Activated T-cell treated with anti-CD3 and anti-CD28 coated beads, Interleukin-2, amount 50 U/mL, for 24 hours (primary cell): ENCODE results near the gene ANKLE2.
"Not testable (repeated sequence)": the region's sequence is repeated elsewhere in the genome, so short reads cannot be mapped to it uniquely, and the experiment has no call there.

Experiments used
- DNase-seq: peaks from one replicate; pipeline ENCODE4 v3.0.0-alpha.2; 2020
- H3K27ac Mint-ChIP-seq: 2 replicates; pipeline ENCODE4 v1.8.0; 2020; ENCODE audit warnings: mild to moderate bottlenecking, mixed read lengths
- H3K27me3 Mint-ChIP-seq: 2 replicates; pipeline ENCODE4 v1.8.0; 2020; ENCODE audit warnings: mixed read lengths
- H3K36me3 Mint-ChIP-seq: 2 replicates; pipeline ENCODE4 v1.8.0; 2020; ENCODE audit warnings: low read depth, mixed read lengths
- H3K4me1 Mint-ChIP-seq: 2 replicates; pipeline ENCODE4 v1.8.0; 2020; ENCODE audit warnings: low read depth, mixed read lengths
- H3K4me3 Mint-ChIP-seq: 2 replicates; pipeline ENCODE4 v1.8.0; 2020; ENCODE audit warnings: mild to moderate bottlenecking, moderate library complexity, mixed read lengths
- H3K9me3 Mint-ChIP-seq: 2 replicates; pipeline ENCODE4 v1.8.0; 2020; ENCODE audit warnings: mixed read lengths

Gene ANKLE2

DNA sequence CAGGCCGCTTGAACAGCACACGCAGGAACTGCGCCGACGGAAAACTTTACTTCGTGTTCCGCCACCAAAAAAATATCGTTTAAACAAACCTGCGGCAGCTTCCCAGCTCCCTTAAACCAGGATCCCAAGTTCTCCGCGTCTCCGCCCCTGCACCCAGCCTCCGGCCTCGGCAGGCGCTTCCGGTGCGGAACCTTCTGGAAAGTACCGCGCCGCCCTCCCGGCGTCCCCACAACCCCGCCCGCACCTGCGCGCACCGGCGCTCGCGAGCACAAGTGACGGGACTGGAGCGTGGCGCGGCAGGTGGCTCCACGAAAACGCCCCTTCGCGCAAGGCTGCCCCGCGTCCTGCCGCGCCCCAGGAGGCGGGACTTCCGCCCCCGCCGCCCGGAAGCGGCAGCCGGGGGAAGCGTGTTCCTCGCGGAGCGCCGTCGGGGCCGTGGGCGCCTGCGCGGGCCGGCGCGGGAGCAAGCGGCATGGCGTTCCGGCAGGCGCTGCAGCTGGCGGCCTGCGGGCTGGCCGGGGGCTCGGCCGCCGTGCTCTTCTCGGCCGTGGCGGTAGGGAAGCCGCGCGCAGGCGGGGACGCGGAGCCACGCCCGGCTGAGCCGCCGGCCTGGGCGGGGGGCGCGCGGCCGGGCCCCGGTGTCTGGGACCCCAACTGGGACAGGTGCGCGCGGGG lies 51.1 kb downstream of the ANKLE2 start, which contains the start of gene PGAM5:
Gene PGAM5, plus strand, starts transcription at position 438 of the 675 bp plus-strand sequence. Its CDS starts 35 bp downstream, at position 473.
- Mint-ChIP-seq H3K27ac (peak within 1 kb of the TSS; percentile 88), H3K4me3 (peak within 1 kb of the TSS; percentile 89), H3K36me3 (peaks cover 61% of the 10 kb centered on the region), H3K4me1 (peaks cover 30% of the 10 kb centered on the region), H3K9me3 (peaks cover 14% of the 10 kb centered on the region), H3K27me3 (no peaks in the 10 kb centered on the region)
- peak; percentile 92 for DNase-seq

DNA sequence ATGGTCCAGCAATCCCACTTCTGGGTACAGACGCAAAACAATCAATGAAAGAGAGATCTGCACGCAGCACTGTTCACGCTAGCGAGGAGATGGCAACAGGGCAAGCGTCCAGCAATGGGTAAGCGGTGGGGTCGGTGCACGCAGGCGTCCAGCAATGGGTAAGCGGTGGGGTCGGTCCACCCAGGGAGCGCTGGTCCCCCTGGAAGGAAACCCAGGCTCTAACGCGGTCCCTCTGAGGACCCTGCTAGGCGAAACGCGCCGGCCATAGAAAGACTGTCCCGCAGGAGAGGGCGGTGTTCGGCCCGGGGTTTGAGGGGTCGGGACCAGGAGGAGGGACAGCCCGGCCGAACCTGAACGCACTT lies 51.6 kb downstream of the ANKLE2 start:
- H3K4me1 Mint-ChIP-seq, result peaks cover 30% of the 10 kb centered on the region
- peaks cover 59% of the 10 kb centered on the region for H3K36me3 Mint-ChIP-seq
- peaks cover 14% of the 10 kb centered on the region for H3K9me3 Mint-ChIP-seq
- peak overlapping the region; percentile 84 for H3K27ac Mint-ChIP-seq
- H3K4me3 Mint-ChIP-seq, result peak overlapping the region; percentile 84
- no peaks in the 10 kb centered on the region for H3K27me3 Mint-ChIP-seq
- peak; percentile 53 for DNase-seq

DNA sequence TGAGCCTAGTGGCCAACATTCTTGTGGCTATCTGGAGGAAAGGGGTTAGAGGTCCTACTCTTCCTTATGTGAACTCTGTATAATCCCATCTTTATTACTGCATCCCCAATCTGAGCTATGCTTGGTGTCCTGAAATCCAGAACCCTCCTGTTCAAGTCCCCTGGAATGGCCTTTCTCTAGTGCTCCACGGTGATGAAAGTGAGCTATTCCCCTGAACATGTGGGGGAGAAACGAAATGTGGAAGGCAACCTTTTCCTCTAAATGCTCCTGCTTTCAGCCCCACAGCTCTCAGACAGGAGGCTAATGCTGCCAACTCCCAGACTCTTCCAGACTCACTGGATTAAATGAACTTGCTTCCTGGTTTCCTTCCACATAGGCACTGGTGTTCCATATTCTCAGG lies 53.5 kb downstream of the ANKLE2 start:
- Mint-ChIP-seq H3K9me3 (peaks cover 14% of the 10 kb centered on the region), H3K27me3 (no peaks in the 10 kb centered on the region), H3K36me3 (peaks cover 56% of the 10 kb centered on the region), H3K4me1 (peaks cover 18% of the 10 kb centered on the region), H3K4me3 (no peak overlapping the region), H3K27ac (no peak overlapping the region)
- no peak for DNase-seq

DNA sequence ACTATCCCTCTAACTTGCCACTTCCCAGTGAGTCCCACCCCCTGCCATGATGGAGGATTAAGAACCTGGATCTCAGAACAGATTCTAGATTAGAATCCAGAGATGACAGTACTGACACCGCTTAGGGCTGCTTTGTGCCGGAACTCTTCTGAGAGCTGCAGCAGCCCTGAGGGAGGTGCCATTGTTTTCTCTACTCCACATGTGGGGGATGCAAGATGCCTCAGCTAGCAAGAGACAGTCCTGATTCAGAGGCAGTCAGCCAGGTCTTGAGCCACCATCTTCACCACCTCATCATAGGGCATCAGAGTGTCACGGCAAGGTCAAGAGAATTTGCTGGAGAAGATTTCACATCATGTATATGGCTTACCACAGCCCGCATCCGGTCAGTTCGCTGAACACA lies 54.4 kb downstream of the ANKLE2 start:
- Mint-ChIP-seq H3K27me3 (no peaks in the 10 kb centered on the region), H3K4me1 (peaks cover 10% of the 10 kb centered on the region), H3K27ac (no peak overlapping the region), H3K36me3 (peaks cover 55% of the 10 kb centered on the region), H3K9me3 (peaks cover 14% of the 10 kb centered on the region), H3K4me3 (no peak overlapping the region)
- no peak for DNase-seq

DNA sequence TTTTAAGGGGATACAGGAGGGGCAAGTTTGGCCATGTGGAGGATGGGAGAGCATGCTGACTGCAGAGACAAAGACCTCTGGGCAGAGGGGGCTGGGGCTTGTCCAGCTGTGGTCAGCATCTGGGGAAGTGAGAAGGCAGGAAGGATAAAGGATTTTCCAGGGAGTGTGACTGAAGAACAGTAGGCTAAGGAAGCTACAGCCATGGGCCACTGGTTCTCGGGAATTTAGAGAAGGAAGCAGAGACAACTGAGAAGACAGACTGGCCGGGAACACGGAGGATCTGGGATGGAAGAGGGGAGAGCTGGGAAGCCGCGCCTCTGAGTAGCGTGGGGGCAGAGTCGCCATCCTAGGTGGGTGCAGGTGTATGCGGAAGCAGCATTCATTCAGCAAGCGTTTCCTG lies 58.0 kb downstream of the ANKLE2 start:
- Mint-ChIP-seq H3K4me3 (no peak overlapping the region), H3K4me1 (peaks cover 2% of the 10 kb centered on the region), H3K27ac (no peak overlapping the region), H3K9me3 (peaks cover 14% of the 10 kb centered on the region), H3K36me3 (peaks cover 69% of the 10 kb centered on the region), H3K27me3 (no peaks in the 10 kb centered on the region)
- no peak for DNase-seq

DNA sequence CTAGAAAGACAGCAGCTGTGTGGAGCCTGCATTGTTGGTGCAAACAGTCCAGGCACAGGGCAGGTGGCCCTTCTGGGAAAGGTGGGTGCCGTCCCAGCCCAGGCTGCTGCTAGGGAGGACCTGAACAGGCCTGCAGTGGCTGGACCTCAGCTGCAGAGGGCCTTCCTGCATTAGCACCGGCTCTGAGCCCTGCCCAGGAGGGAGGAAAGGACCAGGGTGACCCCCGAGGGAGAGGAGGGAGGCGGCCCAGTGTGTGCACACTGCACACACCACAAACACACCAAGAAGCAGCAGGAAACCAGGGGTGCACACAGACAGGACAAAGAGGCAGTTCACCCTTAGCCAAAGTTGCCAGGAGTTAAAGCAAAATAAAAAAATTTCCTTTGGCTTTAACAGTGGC lies 59.0 kb downstream of the ANKLE2 start:
- Mint-ChIP-seq H3K4me3 (no peak overlapping the region), H3K36me3 (peaks cover 73% of the 10 kb centered on the region), H3K9me3 (peaks cover 7% of the 10 kb centered on the region), H3K27ac (no peak overlapping the region), H3K4me1 (peaks cover 2% of the 10 kb centered on the region), H3K27me3 (no peaks in the 10 kb centered on the region)
- no peak for DNase-seq

DNA sequence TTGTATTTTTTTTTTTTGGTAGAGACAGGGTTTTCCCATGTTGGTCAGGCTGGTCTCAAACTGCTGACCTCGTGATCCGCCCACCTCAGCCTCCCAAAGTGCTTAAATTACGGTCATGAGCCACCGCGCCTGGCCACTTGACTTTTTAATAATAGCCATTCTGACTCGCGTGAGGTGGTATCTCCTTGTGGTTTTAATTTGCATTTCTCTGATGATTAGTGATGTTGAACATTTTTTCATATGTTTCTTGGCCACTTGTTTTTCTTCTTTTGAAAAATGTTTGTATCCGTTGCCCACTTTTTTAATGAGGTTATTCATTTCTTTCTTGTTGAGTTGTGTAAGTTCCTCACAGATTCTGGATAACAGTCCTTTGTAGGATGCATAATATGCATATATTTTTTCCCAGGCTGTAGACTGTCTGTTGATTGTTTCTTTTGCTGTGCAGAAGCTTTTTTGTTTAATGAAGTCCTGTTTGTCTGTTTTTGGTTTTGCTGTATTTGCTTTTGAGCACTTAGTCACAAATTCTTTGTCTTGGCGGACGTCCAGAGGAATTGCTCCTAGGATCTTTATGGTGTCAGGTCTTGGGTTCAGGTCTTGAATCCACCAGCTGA lies 61.3 kb downstream of the ANKLE2 start:
- no peak overlapping the region for H3K4me3 Mint-ChIP-seq
- H3K4me1 Mint-ChIP-seq, result peaks cover 2% of the 10 kb centered on the region
- H3K36me3 Mint-ChIP-seq, result peaks cover 83% of the 10 kb centered on the region
- DNase-seq, result no peak
- no peaks in the 10 kb centered on the region for H3K27me3 Mint-ChIP-seq
- H3K27ac Mint-ChIP-seq, result no peak overlapping the region
- H3K9me3 Mint-ChIP-seq, result no peaks in the 10 kb centered on the region

DNA sequence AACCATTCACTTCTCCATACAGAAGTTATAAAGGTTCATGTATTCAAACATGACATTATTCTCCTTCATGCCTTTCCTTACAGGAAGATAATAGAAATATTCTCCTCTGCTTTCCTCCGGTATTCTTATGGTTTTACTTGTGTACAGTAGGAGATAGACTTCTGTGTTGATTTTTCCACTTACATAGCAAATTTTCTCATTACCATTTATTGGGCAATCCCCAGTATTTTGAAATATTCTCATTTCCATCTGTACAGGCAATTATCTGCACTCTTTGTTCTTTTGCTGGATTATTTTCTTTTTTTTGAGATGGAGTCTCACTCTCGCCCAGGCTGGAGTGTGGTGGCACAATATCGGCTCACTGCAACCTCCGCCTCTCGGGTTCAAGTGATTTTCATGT lies 63.3 kb downstream of the ANKLE2 start:
- Mint-ChIP-seq H3K4me1 (peaks cover 2% of the 10 kb centered on the region), H3K27me3 (no peaks in the 10 kb centered on the region), H3K9me3 (no peaks in the 10 kb centered on the region), H3K4me3 (no peak overlapping the region), H3K27ac (no peak overlapping the region), H3K36me3 (peaks cover 70% of the 10 kb centered on the region)
- no peak for DNase-seq

DNA sequence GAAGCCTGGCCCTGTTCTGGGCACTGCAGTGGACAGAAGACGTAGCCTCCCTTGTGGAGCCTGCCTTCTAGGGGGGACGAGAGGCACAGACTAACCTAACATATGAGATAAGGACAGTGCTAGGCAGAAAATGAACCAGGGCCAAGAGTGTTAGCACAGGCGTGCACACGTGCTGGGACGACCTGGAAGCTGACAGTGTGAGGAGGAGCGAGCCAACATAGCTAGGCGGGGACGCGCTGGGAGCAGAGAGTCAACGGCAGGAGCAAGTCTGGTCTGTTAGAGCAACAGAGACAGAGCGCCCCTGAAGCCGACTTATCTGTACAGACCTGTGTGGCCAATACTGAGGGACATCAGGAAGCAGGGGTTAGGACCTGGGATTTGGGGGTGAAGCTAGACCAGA lies 66.2 kb downstream of the ANKLE2 start:
- H3K4me1 Mint-ChIP-seq, result peaks cover 2% of the 10 kb centered on the region
- H3K27ac Mint-ChIP-seq, result no peak overlapping the region
- DNase-seq, result no peak
- H3K36me3 Mint-ChIP-seq, result peaks cover 59% of the 10 kb centered on the region
- no peaks in the 10 kb centered on the region for H3K27me3 Mint-ChIP-seq
- H3K9me3 Mint-ChIP-seq, result no peaks in the 10 kb centered on the region
- no peak overlapping the region for H3K4me3 Mint-ChIP-seq

DNA sequence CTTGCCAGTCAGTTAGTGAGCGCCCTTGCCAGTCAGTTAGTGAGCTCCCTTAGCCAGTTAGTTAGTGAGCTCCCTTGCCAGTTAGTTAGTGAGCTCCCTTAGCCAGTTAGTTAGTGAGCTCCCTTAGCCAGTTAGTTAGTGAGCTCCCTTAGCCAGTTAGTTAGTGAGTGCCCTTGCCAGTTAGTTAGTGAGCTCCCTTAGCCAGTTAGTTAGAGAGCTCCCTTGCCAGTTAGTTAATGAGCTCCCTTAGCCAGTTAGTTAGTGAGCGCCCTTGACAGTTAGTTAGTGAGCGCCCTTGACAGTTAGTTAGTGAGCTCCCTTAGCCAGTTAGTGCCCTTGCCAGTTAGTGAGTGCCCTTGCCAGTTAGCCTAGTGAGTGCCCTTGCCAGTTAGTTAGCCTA lies 66.7 kb downstream of the ANKLE2 start:
- H3K9me3 Mint-ChIP-seq, H3K4me1 Mint-ChIP-seq, H3K27ac Mint-ChIP-seq, DNase-seq, H3K27me3 Mint-ChIP-seq, H3K4me3 Mint-ChIP-seq: not testable (repeated sequence)
- peaks cover 56% of the 10 kb centered on the region for H3K36me3 Mint-ChIP-seq

DNA sequence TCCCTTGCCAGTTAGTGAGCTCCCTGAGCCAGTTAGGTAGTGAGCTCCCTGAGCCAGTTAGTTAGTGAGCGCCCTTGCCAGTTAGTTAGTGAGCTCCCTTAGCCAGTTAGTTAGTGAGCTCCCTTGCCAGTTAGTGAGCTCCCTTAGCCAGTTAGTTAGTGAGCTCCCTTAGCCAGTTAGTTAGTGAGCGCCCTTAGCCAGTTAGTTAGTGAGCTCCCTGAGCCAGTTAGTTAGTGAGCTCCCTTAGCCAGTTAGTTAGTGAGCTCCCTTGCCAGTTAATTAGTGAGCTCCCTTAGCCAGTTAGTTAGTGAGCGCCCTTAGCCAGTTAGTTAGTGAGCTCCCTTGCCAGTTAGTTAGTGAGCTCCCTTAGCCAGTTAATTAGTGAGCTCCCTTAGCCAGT lies 69.6 kb downstream of the ANKLE2 start:
- H3K27ac Mint-ChIP-seq, DNase-seq, H3K27me3 Mint-ChIP-seq, H3K4me3 Mint-ChIP-seq, H3K9me3 Mint-ChIP-seq, H3K4me1 Mint-ChIP-seq: not testable (repeated sequence)
- H3K36me3 Mint-ChIP-seq, result peaks cover 34% of the 10 kb centered on the region

DNA sequence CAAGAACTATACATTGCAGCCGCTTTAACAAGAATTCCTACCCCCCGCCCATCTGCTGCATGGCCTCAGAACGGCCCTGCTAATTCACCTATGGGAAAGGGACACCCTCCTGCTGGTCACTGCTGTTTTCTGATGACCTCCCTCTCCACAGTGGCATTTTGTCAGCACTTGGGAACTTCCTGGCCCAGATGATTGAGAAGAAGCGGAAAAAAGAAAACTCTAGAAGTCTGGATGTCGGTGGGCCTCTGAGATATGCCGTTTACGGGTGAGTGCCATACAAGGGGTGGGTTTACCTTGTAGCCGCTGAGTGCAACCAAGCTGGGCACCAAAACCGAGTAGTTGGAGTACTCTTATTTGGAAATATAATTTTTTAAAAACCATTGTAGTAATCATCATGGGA lies 71.5 kb downstream of the ANKLE2 start:
- H3K27ac Mint-ChIP-seq, result no peak overlapping the region
- DNase-seq, result no peak
- H3K27me3 Mint-ChIP-seq, result no peaks in the 10 kb centered on the region
- H3K36me3 Mint-ChIP-seq, result peaks cover 27% of the 10 kb centered on the region
- H3K4me1 Mint-ChIP-seq, result peaks cover 18% of the 10 kb centered on the region
- H3K4me3 Mint-ChIP-seq, result peak overlapping the region; percentile 8
- H3K9me3 Mint-ChIP-seq, result no peaks in the 10 kb centered on the region

DNA sequence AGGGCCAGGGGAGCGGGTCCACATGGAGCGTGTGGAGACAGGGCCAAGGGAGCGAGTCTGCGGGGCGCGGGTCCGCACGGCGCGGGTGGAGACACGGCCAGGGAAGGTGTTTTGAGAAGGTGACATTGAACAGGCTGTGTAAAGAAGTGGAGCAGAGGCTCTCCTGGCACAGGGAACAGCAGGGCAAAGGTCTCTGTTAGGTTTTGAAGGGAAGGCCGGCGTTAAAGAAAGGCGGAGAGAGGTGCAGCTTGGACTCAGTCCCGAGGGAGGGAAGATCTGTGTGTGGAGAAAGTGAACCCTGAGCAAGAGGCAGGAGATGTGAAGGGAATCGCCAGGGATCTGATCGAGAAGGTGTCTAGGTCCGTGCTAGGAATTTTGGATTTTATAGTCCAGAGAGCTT lies 72.4 kb downstream of the ANKLE2 start:
- no peak for DNase-seq
- H3K9me3 Mint-ChIP-seq, result no peaks in the 10 kb centered on the region
- H3K4me3 Mint-ChIP-seq, result peak overlapping the region; percentile 72
- peaks cover 20% of the 10 kb centered on the region for H3K4me1 Mint-ChIP-seq
- H3K27me3 Mint-ChIP-seq, result no peaks in the 10 kb centered on the region
- H3K27ac Mint-ChIP-seq, result peak overlapping the region; percentile 1
- peaks cover 28% of the 10 kb centered on the region for H3K36me3 Mint-ChIP-seq

DNA sequence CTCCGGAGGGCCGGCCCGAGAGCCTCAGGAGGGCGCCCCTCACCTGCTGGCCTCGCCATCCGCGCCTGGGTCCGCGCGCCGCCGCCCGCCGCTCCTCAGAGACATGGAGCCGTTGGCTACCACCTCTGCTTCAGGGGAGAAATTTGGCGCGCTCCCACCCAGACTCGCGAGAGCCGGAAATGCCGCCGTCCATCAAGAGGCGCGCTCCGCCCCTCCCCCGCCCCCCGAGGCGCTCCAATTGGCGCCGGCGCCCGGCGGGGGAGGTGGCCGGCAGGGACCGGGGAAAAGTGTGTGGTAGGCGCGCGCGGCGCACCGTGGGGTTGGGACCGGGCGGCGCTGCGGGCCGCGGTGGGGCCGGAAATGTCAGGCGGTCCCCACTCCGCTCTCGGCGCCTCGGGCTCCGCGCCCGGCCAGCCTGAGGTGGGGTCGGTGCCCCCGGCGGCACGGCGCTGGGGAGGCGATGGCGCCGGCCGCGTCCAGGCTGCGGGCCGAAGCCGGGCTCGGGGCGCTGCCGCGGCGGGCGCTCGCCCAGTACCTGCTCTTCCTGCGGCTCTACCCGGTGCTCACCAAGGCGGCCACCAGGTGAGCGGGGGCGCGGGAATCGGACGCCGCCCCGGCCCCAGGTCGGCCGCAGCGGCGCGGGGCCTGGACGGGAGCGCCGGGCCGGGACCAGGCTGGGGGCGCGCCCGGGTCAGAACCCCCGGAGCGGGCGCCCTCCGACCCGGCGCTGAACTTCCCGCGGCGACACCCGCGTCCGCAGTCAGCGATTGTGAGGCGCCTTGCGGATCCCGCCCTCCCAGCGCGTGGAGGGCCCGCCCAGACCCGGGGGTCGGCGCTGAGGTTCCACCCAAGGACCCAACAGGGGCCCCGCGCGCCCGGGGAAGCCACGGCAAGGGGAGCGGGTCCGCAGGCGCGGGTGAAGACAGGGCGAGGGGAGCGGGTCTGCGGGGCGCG lies 74.1 kb downstream of the ANKLE2 start, which contains the start of the genes POLE and PXMP2:
Gene POLE, minus strand, starts transcription at position 132 of the 954 bp plus-strand sequence. Its CDS starts 27 bp downstream, at position 105.
Gene PXMP2, plus strand, starts transcription at position 377 of the 954 bp plus-strand sequence. Its CDS starts 84 bp downstream, at position 461.
- peak within 1 kb of the TSS; percentile 89 for H3K27ac Mint-ChIP-seq
- H3K27me3 Mint-ChIP-seq, result no peaks in the 10 kb centered on the region
- H3K4me3 Mint-ChIP-seq, result peak within 1 kb of the TSS; percentile 79
- H3K36me3 Mint-ChIP-seq, result peaks cover 30% of the 10 kb centered on the region
- no peaks in the 10 kb centered on the region for H3K9me3 Mint-ChIP-seq
- peaks cover 28% of the 10 kb centered on the region for H3K4me1 Mint-ChIP-seq
- peak; percentile 97 for DNase-seq
